ENCODE results near the gene PLPP1. TPM values are rescaled to one million over a fixed set of nuclear protein-coding genes. Genes with fewer than 3 reads are reported as not detected.

PLPP1 gene
- total and polyA plus RNA-seq, 2 of the 8 experiments (the other 6 are each of a cell fraction or from before 2014, with no cell fraction given), result 43.7 to 91.3 TPM

DNA sequence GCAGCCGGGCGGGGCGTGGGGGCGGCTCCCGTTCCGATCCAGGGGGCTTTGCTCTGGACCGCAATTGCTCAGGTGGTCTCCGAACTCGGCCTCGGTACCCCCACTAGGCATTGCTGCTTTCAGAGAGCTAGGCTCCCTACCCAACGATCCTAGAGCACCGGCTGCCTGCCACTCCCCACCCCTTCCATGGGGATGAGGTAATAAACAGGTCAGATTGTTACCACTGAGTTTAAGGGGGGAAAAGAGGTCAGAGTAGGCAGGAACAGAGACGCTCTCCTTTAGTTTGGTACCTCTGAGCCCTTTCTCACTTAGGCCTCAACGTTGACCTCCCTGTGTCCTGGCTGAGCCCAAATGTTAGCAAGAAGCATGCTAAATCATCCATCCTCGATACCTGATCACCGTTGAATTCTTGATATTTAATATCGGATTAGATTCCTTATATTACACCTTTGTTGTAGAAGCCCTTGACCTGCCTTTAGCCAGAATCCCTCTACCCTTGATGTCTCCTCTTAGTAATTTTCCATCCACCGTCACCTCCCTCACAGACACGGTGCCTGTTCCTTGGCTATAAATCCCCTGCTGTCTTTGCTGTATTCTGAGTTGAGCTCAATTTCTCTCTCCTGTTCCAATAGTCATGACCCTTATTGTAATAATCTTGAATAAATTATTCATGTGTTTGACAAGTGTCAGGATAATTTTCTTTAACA is 588 bp upstream of the PLPP1 start (continued):
- TF ChIP-seq TEAD4 (IDR thresholded peaks at IDR 0.05; ENCODE audit: low read depth, low read length), result no peak
- TF ChIP-seq CTBP2 (IDR thresholded peaks at IDR 0.05; ENCODE audit: borderline replicate concordance, insufficient read depth, insufficient read length, low read length), result no peak
- TF ChIP-seq JUND (IDR thresholded peaks at IDR 0.05; ENCODE audit: low read length), result peak; percentile 55; the same call in 1 of the 2 replicates
- TF ChIP-seq, protein P1, sequence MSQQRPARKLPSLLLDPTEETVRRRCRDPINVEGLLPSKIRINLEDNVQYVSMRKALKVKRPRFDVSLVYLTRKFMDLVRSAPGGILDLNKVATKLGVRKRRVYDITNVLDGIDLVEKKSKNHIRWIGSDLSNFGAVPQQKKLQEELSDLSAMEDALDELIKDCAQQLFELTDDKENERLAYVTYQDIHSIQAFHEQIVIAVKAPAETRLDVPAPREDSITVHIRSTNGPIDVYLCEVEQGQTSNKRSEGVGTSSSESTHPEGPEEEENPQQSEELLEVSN (IDR thresholded peaks at IDR 0.05), result no peak
- 0 out of 2 replicates have a peak, but pooled peaks have one; percentile 12 for TF ChIP-seq CEBPB (IDR thresholded peaks at IDR 0.05; ENCODE audit: low read depth, low read length)
- TF ChIP-seq SIX5 (IDR thresholded peaks at IDR 0.05; ENCODE audit: low read depth, low read length), result no peak
- no peak; the same call in 1 of the 2 replicates for TF ChIP-seq EGR1 (IDR thresholded peaks at IDR 0.05; ENCODE audit: borderline replicate concordance, low read depth, low read length)
- TF ChIP-seq ZNF274 (IDR thresholded peaks at IDR 0.05; ENCODE audit: borderline replicate concordance, extremely low read depth, low read length), result no peak
- TF ChIP-seq NRF1 (IDR thresholded peaks at IDR 0.05; ENCODE audit: low read depth, low read length), result no peak
- no peak for TF ChIP-seq CBX5 (IDR thresholded peaks at IDR 0.05; ENCODE audit: low read depth, low read length)
- TF ChIP-seq HDAC6 (IDR thresholded peaks at IDR 0.05; ENCODE audit: low read depth, low read length), result no peak
- TF ChIP-seq RBBP5 (IDR thresholded peaks at IDR 0.05; ENCODE audit: borderline replicate concordance, low read depth, low read length), result no peak
- TF ChIP-seq SRF (IDR thresholded peaks at IDR 0.05; ENCODE audit: low read depth, low read length), result no peak
- no peak for TF ChIP-seq SP4 (IDR thresholded peaks at IDR 0.05; ENCODE audit: low read length)
- no peak for TF ChIP-seq SAP30 (IDR thresholded peaks at IDR 0.05; ENCODE audit: insufficient read depth, insufficient replicate concordance, low read length)
- no peak for TF ChIP-seq TBP (IDR thresholded peaks at IDR 0.05; ENCODE audit: low read depth, low read length)
- no peak for TF ChIP-seq MAFK (IDR thresholded peaks at IDR 0.05; ENCODE audit: low read depth, low read length)
- no peak for TF ChIP-seq CHD2 (IDR thresholded peaks at IDR 0.05; ENCODE audit: low read length)
- TF ChIP-seq RFX5 (IDR thresholded peaks at IDR 0.05; ENCODE audit: borderline replicate concordance, low read depth, low read length), result no peak
- TF ChIP-seq TAF7 (optimal IDR thresholded peaks at IDR 0.05; ENCODE audit: borderline replicate concordance, low read depth, low read length), result no peak
- TF ChIP-seq, protein P2, sequence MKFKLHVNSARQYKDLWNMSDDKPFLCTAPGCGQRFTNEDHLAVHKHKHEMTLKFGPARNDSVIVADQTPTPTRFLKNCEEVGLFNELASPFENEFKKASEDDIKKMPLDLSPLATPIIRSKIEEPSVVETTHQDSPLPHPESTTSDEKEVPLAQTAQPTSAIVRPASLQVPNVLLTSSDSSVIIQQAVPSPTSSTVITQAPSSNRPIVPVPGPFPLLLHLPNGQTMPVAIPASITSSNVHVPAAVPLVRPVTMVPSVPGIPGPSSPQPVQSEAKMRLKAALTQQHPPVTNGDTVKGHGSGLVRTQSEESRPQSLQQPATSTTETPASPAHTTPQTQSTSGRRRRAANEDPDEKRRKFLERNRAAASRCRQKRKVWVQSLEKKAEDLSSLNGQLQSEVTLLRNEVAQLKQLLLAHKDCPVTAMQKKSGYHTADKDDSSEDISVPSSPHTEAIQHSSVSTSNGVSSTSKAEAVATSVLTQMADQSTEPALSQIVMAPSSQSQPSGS (IDR thresholded peaks at IDR 0.05; ENCODE audit: low read length), result peak; percentile 65; the same call in 1 of the 2 replicates
- TF ChIP-seq TCF12 (IDR thresholded peaks at IDR 0.05; ENCODE audit: low read depth, low read length), result no peak
- TF ChIP-seq POU5F1 (IDR thresholded peaks at IDR 0.05; ENCODE audit: low read depth, low read length), result no peak

Measured in H1 (cell line).